ENCODE data around the gene ZBED4.

- TF ChIP-seq POLR2A (IDR thresholded peaks at IDR 0.05) = no peak
- TF ChIP-seq, protein P1, sequence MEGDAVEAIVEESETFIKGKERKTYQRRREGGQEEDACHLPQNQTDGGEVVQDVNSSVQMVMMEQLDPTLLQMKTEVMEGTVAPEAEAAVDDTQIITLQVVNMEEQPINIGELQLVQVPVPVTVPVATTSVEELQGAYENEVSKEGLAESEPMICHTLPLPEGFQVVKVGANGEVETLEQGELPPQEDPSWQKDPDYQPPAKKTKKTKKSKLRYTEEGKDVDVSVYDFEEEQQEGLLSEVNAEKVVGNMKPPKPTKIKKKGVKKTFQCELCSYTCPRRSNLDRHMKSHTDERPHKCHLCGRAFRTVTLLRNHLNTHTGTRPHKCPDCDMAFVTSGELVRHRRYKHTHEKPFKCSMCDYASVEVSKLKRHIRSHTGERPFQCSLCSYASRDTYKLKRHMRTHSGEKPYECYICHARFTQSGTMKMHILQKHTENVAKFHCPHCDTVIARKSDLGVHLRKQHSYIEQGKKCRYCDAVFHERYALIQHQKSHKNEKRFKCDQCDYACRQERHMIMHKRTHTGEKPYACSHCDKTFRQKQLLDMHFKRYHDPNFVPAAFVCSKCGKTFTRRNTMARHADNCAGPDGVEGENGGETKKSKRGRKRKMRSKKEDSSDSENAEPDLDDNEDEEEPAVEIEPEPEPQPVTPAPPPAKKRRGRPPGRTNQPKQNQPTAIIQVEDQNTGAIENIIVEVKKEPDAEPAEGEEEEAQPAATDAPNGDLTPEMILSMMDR (IDR thresholded peaks at IDR 0.05 in 8 of 11, conservative IDR thresholded peaks at IDR 0.05 in 3 of 11) = no peak
- no peak for TF ChIP-seq POLR2AphosphoS5 (IDR thresholded peaks at IDR 0.05)
Observed at GRCh38 chr22:49882519-49883293, 29.1 kb downstream of the ZBED4 start.

Measured in spleen (tissue), 7 donors.